ENCODE data around the gene PREX1. TPM values are rescaled to one million over a fixed set of nuclear protein-coding genes. Genes with fewer than 3 reads are reported as not detected.

Gene PREX1
- total RNA-seq, 1 donor from 2014 or later, result 2.9 TPM

DNA sequence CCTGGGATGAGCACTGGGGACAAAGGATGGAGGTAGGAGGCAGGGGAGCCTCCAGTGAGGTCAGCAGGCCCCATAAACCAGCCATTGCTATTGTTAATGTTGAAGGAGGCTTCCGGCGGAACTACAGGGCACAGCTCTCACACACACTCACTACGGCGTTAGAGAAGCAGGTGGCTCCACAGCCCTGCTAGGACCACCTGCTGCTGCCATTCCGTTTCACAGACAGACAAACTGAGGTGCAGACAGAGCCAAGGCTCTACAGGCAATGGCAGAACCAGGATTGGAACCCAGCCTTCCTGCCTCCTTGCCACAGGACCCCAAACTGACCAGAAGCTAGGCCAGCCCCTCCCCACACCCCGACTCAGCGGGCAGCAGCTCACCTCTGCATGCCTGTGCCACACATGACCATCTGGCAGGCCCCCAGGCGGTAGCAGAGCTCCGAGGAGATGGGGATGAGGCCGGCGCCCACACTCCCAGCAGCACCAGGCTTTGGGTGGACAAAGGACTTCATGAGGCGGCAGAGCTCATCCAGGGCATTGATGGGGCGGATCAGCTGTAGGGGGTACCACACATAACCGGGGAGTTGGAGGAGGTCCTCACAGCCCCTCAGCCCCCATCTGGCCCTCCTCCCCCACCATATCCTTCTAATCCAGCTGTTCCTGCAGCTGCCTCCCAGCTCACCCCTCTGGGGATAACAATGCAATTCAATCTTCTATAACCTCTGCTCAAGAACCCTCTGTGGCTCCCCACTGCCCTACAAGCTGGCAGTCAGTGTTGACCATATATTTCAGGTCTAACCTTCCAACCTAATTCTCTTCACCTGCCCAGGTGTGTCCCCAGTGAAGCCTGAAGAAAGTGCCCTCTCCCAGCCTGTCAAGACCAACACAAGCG lies 198.5 kb downstream of the PREX1 start:
- TF ChIP-seq, protein P1, sequence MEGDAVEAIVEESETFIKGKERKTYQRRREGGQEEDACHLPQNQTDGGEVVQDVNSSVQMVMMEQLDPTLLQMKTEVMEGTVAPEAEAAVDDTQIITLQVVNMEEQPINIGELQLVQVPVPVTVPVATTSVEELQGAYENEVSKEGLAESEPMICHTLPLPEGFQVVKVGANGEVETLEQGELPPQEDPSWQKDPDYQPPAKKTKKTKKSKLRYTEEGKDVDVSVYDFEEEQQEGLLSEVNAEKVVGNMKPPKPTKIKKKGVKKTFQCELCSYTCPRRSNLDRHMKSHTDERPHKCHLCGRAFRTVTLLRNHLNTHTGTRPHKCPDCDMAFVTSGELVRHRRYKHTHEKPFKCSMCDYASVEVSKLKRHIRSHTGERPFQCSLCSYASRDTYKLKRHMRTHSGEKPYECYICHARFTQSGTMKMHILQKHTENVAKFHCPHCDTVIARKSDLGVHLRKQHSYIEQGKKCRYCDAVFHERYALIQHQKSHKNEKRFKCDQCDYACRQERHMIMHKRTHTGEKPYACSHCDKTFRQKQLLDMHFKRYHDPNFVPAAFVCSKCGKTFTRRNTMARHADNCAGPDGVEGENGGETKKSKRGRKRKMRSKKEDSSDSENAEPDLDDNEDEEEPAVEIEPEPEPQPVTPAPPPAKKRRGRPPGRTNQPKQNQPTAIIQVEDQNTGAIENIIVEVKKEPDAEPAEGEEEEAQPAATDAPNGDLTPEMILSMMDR (IDR thresholded peaks at IDR 0.05; ENCODE audit: unreplicated experiment), result no peak

DNA sequence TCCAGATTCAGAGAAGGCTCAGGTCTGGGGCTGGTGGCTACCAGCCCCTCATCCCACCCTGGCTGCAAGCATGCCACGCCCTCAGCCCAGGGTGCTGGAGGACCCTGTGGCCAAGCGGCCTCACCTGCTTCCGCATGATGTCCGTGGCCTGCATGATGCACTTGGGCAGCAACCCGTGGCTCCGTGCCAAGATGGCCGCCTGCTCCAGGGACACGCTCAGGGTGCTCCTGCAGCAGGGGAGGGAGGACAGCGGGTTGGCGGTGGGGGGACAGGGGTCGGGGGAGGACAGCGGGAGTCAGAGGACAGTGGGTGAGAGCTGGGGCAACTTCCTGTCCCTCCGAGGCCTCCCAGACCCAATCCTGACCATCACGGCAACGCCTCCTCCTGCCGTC lies 200.1 kb downstream of the PREX1 start:
- Mint-ChIP-seq H3K4me1 (ENCODE audit: low read depth) (no peaks in the 10 kb centered on the region), H3K27me3 (no peaks in the 10 kb centered on the region), H3K9me3 (ENCODE audit: low read depth) (no peaks in the 10 kb centered on the region), H3K4me3 (ENCODE audit: low read depth) (no peak overlapping the region), H3K36me3 (ENCODE audit: insufficient read depth) (no peaks in the 10 kb centered on the region), H3K27ac (no peak overlapping the region)
- DNase-seq (ENCODE audit: low spot score, unreplicated experiment), result no peak
- TF ChIP-seq, protein P1 (IDR thresholded peaks at IDR 0.05; ENCODE audit: unreplicated experiment), result no peak

More for the DNA sequence above, 198.5 kb downstream of the PREX1 start:
- DNase-seq (ENCODE audit: low spot score, unreplicated experiment), result no peak
- Mint-ChIP-seq H3K27ac (no peak overlapping the region), H3K9me3 (ENCODE audit: low read depth) (no peaks in the 10 kb centered on the region), H3K4me1 (ENCODE audit: low read depth) (no peaks in the 10 kb centered on the region), H3K27me3 (no peaks in the 10 kb centered on the region), H3K36me3 (ENCODE audit: insufficient read depth) (no peaks in the 10 kb centered on the region), H3K4me3 (ENCODE audit: low read depth) (no peak overlapping the region)

GRCh38 chr20:48626938-48627736 lies 200.7 kb downstream of the PREX1 start:
- Mint-ChIP-seq H3K4me1 (ENCODE audit: low read depth) (peaks cover 1% of the 10 kb centered on the region), H3K36me3 (ENCODE audit: insufficient read depth) (no peaks in the 10 kb centered on the region), H3K9me3 (ENCODE audit: low read depth) (no peaks in the 10 kb centered on the region), H3K4me3 (ENCODE audit: low read depth) (no peak overlapping the region), H3K27ac (no peak overlapping the region), H3K27me3 (no peaks in the 10 kb centered on the region)
- DNase-seq (ENCODE audit: low spot score, unreplicated experiment), result no peak
- TF ChIP-seq, protein P1 (IDR thresholded peaks at IDR 0.05; ENCODE audit: unreplicated experiment), result no peak

DNA sequence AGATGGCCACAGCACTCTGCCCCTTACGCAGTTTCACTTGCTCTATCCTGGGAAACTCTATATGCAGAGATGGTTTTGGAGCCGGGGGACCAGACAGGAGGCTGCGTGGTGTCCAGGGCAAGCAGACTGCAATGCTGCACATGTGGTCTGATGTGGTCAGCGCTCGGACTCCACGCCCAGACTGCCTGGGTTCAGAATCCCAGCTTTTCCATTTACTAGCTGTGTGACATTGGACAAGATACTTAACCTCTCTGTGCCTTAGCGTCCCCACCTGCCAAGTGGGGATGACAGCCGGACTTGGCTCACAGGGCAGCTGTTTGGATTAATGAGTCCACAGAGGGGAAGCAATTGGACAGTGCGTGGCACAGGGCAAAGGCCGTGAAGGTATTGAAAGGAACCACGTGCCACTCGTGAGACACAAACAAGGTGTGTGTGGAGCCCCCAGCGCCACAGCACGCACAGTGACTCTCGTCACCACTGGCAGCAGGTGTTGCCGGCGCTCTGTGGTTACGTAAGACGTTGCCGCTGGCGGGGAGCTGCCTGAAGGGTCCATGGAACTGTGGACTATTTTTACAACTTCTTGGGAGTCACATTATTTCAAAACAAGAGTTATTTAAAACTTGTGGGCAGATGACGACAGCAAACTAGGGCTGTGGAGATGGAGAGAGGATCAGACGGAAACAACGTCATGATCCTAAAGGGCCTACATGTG lies 201.4 kb downstream of the PREX1 start:
- H3K27ac Mint-ChIP-seq, result no peak overlapping the region
- no peak for DNase-seq (ENCODE audit: low spot score, unreplicated experiment)
- no peaks in the 10 kb centered on the region for H3K36me3 Mint-ChIP-seq (ENCODE audit: insufficient read depth)
- TF ChIP-seq, protein P1 (IDR thresholded peaks at IDR 0.05; ENCODE audit: unreplicated experiment), result no peak
- no peaks in the 10 kb centered on the region for H3K9me3 Mint-ChIP-seq (ENCODE audit: low read depth)
- H3K4me3 Mint-ChIP-seq (ENCODE audit: low read depth), result no peak overlapping the region
- peaks cover 1% of the 10 kb centered on the region for H3K4me1 Mint-ChIP-seq (ENCODE audit: low read depth)
- H3K27me3 Mint-ChIP-seq, result no peaks in the 10 kb centered on the region

Measured in progenitor cell of endocrine pancreas (in vitro differentiated cells).